WI38 (cell line): Measurements from ENCODE around the gene RAB36.

ENCODE experiments used
- H3K4me3 ChIP-seq: 2 replicates; pipeline ENCODE4 v1.5.1; 2011; ENCODE audit warnings: low read depth, mild to moderate bottlenecking, control low read depth, low read length
- TF ChIP-seq, protein P1 (sequence below): IDR thresholded peaks from 2 replicates; pipeline ENCODE4 v1.5.1; 2012; ENCODE audit warnings: low read depth, mild to moderate bottlenecking, control low read depth, low read length

The RAB36 gene

DNA sequence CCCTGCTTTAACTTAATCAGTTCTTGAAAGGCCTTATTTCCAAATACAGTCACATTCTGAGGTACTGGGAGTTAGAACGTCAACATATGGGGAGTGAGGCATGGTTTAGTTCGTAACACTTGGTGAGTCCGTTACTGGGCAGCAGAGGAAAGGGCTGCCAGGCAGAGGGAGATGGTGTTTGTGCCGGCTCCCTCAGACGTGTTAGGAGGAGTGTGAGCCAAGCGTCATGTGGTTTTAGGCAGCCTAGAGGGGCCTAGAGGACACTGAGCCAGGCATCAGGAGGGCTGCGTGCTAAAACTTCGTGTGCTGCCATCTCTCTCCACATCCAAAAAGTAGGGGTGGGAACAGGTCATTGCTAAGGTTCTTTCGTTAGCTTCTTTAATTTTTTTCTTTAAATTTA lies 45.2 kb downstream of the RAB36 start:
- no peak overlapping the region for H3K4me3 ChIP-seq
- TF ChIP-seq, protein P1, sequence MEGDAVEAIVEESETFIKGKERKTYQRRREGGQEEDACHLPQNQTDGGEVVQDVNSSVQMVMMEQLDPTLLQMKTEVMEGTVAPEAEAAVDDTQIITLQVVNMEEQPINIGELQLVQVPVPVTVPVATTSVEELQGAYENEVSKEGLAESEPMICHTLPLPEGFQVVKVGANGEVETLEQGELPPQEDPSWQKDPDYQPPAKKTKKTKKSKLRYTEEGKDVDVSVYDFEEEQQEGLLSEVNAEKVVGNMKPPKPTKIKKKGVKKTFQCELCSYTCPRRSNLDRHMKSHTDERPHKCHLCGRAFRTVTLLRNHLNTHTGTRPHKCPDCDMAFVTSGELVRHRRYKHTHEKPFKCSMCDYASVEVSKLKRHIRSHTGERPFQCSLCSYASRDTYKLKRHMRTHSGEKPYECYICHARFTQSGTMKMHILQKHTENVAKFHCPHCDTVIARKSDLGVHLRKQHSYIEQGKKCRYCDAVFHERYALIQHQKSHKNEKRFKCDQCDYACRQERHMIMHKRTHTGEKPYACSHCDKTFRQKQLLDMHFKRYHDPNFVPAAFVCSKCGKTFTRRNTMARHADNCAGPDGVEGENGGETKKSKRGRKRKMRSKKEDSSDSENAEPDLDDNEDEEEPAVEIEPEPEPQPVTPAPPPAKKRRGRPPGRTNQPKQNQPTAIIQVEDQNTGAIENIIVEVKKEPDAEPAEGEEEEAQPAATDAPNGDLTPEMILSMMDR, result no peak

GRCh38 chr22:23192133-23192532 lies 46.9 kb downstream of the RAB36 start:
- TF ChIP-seq, protein P1, result no peak
- H3K4me3 ChIP-seq, result no peak overlapping the region

- TF ChIP-seq, protein P1, result no peak
- H3K4me3 ChIP-seq, result no peak overlapping the region
Observed at GRCh38 chr22:23192558-23192957, 47.3 kb downstream of the RAB36 start.

- H3K4me3 ChIP-seq, result no peak overlapping the region
- TF ChIP-seq, protein P1, result no peak
Observed at GRCh38 chr22:23193196-23193827, 48.0 kb downstream of the RAB36 start.

DNA sequence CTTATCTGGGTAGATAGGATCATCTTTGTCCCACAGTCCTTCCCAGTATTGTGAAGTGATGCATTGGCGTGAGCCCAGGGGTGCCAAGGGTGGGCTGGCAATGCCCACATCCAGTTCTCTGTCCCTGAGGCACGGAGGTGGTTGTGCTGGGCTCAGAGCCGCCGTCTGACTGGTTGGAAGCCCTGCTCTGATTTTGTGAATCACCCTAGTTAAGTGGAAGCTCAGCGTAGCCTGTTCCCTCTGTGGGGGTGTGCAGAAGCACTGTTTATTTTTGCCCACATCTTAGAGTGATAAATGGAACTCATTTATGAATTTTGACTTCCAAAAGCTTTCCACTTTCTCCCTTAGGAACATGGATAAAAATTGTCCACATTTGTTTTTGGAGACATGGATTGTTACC lies 48.6 kb downstream of the RAB36 start:
- TF ChIP-seq, protein P1, result no peak
- H3K4me3 ChIP-seq, result no peak overlapping the region

DNA sequence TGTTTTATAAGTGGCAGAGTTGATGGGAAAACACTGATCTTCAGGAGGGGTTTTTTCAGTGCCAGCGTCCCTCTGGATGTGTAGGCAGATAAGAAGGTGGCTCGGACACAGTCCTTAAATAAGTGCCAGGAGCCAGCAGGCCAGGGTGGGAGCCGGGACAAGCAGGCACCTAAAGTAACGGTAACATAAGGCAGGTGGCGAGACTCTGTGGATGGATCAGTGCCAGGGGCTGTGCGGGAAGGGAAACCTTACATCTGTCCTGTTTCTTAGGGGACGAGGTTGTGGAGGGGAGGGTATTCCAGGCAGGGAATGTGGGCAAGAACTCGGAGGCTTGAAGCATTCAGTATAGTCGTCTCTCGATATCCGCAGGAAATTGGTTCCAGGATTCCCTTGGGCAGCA lies 50.9 kb downstream of the RAB36 start:
- TF ChIP-seq, protein P1, result no peak
- H3K4me3 ChIP-seq, result no peak overlapping the region

DNA sequence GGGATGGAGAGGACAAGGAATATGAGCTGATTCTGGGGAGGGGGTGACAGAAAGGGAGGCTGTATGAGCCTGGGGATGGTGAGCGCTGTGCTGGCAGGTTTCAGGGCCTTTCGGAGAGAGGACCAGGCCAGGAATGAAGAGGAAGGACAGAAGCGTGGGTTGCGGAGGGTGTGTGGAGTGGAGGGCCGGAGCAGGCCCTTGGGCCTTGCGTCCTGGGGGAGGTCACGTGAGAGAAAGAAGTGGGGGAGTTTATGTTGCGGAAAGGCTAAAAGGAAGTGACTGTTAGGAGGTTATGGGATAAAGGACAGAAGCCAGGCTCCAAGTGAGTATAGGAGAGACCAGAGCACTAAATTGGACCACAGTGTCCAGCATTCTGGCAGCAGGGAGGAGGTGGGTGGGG lies 52.6 kb downstream of the RAB36 start:
- TF ChIP-seq, protein P1, result no peak
- H3K4me3 ChIP-seq, result no peak overlapping the region
